Thyroid gland (tissue), 4 donors: ENCODE measurements around the gene POU6F2. TPM values are rescaled to one million over a fixed set of nuclear protein-coding genes. Genes with fewer than 3 reads are reported as not detected.

ENCODE experiments used
- DNase-seq, 2 donors: peaks; one replicate each; pipeline ENCODE4 v3.0.0-alpha.2; 2019
- H3K27ac ChIP-seq, 3 donors: fragments of 200-600 bp; sonication (generic); 1 replicate in 2 of 3; 2 replicates in 1 of 3; pipeline ENCODE4 v1.5.1; 2016 to 2019; ENCODE audit warnings: mild to moderate bottlenecking in 1 of 3, moderate library complexity in 1 of 3
- H3K27me3 ChIP-seq: fragments of 200-600 bp; sonication (generic); one replicate; pipeline ENCODE4 v1.5.1; 2019
- H3K36me3 ChIP-seq, 2 donors: fragments of 200-600 bp; sonication (generic); one replicate each; pipeline ENCODE4 v1.5.1; 2016 to 2019
- H3K4me1 ChIP-seq, 2 donors: fragments of 200-600 bp; sonication (generic); one replicate each; pipeline ENCODE4 v1.5.1; 2017 to 2019
- H3K4me3 ChIP-seq, 3 donors: fragments of 200-600 bp; sonication (generic); replicated peaks in 1 of 3; 1 replicate in 2 of 3; 2 replicates in 1 of 3; pipeline ENCODE4 v1.5.1; 2016; ENCODE audit warnings: mild to moderate bottlenecking in 1 of 3
- H3K9me3 ChIP-seq: fragments of 200-600 bp; sonication (generic); one replicate; pipeline ENCODE4 v1.5.1; 2017
- CTCF ChIP-seq, 6 experiments: fragments of 200-600 bp in 3 of 6; fragments of 450-650 bp in 3 of 6; sonication (generic) in 3 of 6; IDR thresholded peaks; one replicate each; pipeline ENCODE4 v1.5.1; 2016 to 2019; ENCODE audit warnings: antibody characterized with exemption in 6 of 6, mild to moderate bottlenecking in 2 of 6, inconsistent platforms in 1 of 6, moderate library complexity in 1 of 6
- POLR2A ChIP-seq, 2 donors: fragments of 450-650 bp; IDR thresholded peaks; one replicate each; pipeline ENCODE4 v1.6.1; 2017; ENCODE audit warnings: antibody characterized with exemption in 2 of 2, mild to moderate bottlenecking in 2 of 2, moderate library complexity in 1 of 2
- WGBS, 2 donors: methylation state at CpG; one replicate each; pipeline ENCODE4 v1.1.5; 2017; 5-methylcytosine and 5-hydroxymethylcytosine counted together
- intact Hi-C: fragments of 100-400 bp; cut with DNase I; formaldehyde crosslinking; loops from one replicate; pipeline ENCODE4 v1.15.1; 2023
- total RNA-seq, 4 donors: library from RNA; depleted of rRNA; stranded (reverse); fragments of >200 nt; gene quantifications; one replicate each; pipeline ENCODE4 v1.2.3, GENCODE V29; 2016

Gene POU6F2
- total RNA-seq, 4 donors from 2014 or later, result 0.33 TPM; not detected in 3

- Histone ChIP-seq H3K27me3 (no peaks in the 10 kb centered on the region), H3K36me3 (no peaks in the 10 kb centered on the region), H3K27ac (no peak overlapping the region), H3K9me3 (no peaks in the 10 kb centered on the region), H3K4me1 (no peaks in the 10 kb centered on the region), H3K4me3 (no peak overlapping the region)
- WGBS, 2 donors, result 88 to 96% methylated on average over 10 of the region's 10 CpGs
- TF ChIP-seq CTCF (IDR thresholded peaks at IDR 0.05) (no peak), POLR2A (IDR thresholded peaks at IDR 0.05) (no peak)
- no peak for DNase-seq
- intact Hi-C loops, result no loop called here
Observed at GRCh38 chr7:38934536-38934935, 43.2 kb upstream of the POU6F2 start.

GRCh38 chr7:38936641-38937040 lies 41.1 kb upstream of the POU6F2 start:
- Histone ChIP-seq H3K4me3 (no peak overlapping the region), H3K4me1 (no peaks in the 10 kb centered on the region), H3K9me3 (no peaks in the 10 kb centered on the region), H3K36me3 (no peaks in the 10 kb centered on the region), H3K27ac (no peak overlapping the region), H3K27me3 (no peaks in the 10 kb centered on the region)
- WGBS, 2 donors, result 84 to 92% methylated on average over 1 of the region's 1 CpG
- TF ChIP-seq POLR2A (IDR thresholded peaks at IDR 0.05) (no peak), CTCF (IDR thresholded peaks at IDR 0.05) (no peak)
- intact Hi-C loops, result no loop called here
- no peak for DNase-seq

GRCh38 chr7:38938001-38938485 lies 39.7 kb upstream of the POU6F2 start:
- Histone ChIP-seq H3K9me3 (no peaks in the 10 kb centered on the region), H3K4me3 (no peak overlapping the region), H3K4me1 (no peaks in the 10 kb centered on the region), H3K36me3 (no peaks in the 10 kb centered on the region), H3K27me3 (no peaks in the 10 kb centered on the region), H3K27ac (no peak overlapping the region)
- TF ChIP-seq POLR2A (IDR thresholded peaks at IDR 0.05) (no peak), CTCF (IDR thresholded peaks at IDR 0.05) (no peak)
- DNase-seq, result no peak
- 45 to 74% methylated on average over 1 of the region's 1 CpG for WGBS, 2 donors
- intact Hi-C loops, result no loop called here

GRCh38 chr7:38938589-38938988 lies 39.1 kb upstream of the POU6F2 start:
- no peaks in the 10 kb centered on the region for H3K27me3 ChIP-seq
- TF ChIP-seq POLR2A (IDR thresholded peaks at IDR 0.05) (no peak), CTCF (IDR thresholded peaks at IDR 0.05) (no peak)
- WGBS, 2 donors, result 75 to 76% methylated on average over 4 of the region's 4 CpGs
- no peaks in the 10 kb centered on the region for H3K4me1 ChIP-seq
- no peaks in the 10 kb centered on the region for H3K9me3 ChIP-seq
- H3K27ac ChIP-seq, result no peak overlapping the region
- no peaks in the 10 kb centered on the region for H3K36me3 ChIP-seq
- DNase-seq, result no peak
- no peak overlapping the region for H3K4me3 ChIP-seq
- intact Hi-C loops, result no loop called here

GRCh38 chr7:38940774-38941173 lies 36.9 kb upstream of the POU6F2 start:
- H3K36me3 ChIP-seq, result no peaks in the 10 kb centered on the region

More at GRCh38 chr7:38940774-38941173, 36.9 kb upstream of the POU6F2 start:
- intact Hi-C loops, result no loop called here
- H3K27me3 ChIP-seq, result no peaks in the 10 kb centered on the region
- H3K4me3 ChIP-seq, result no peak overlapping the region
- TF ChIP-seq POLR2A (IDR thresholded peaks at IDR 0.05), result no peak
- TF ChIP-seq CTCF (IDR thresholded peaks at IDR 0.05), result no peak
- no peaks in the 10 kb centered on the region for H3K9me3 ChIP-seq
- DNase-seq, result no peak
- WGBS, 2 donors, result 93 to 94% methylated on average over 3 of the region's 3 CpGs
- no peak overlapping the region for H3K27ac ChIP-seq
- no peaks in the 10 kb centered on the region for H3K4me1 ChIP-seq
